ENCODE results near the gene HPF1.

DNA sequence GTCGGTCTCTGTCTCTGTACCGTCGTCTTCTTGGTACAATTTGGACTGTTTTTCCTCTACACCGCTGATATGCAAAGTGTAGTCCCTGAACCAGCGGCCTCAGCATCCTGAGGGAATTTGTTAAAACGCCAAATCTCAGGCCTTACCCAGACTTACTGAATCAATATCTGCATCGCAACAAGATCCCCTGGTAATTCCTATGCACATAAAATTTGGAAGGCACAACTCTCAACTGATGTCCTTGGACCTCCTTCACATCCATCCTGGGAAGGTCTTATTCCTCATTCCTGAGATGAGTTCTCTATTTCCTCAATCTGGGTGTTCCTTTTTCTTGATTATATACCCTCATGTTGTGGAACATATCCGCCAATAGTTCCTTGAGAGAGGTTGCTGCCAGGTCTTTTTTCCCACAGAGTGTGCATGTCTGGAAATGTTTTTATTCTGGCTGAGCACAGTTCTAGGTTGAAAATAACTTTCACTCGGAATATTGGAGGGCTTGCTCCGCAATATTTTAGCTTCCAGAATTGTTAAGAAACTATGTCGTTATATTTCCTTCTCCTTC lies 738 bp upstream of the HPF1 start:
- TF ChIP-seq, protein P1, sequence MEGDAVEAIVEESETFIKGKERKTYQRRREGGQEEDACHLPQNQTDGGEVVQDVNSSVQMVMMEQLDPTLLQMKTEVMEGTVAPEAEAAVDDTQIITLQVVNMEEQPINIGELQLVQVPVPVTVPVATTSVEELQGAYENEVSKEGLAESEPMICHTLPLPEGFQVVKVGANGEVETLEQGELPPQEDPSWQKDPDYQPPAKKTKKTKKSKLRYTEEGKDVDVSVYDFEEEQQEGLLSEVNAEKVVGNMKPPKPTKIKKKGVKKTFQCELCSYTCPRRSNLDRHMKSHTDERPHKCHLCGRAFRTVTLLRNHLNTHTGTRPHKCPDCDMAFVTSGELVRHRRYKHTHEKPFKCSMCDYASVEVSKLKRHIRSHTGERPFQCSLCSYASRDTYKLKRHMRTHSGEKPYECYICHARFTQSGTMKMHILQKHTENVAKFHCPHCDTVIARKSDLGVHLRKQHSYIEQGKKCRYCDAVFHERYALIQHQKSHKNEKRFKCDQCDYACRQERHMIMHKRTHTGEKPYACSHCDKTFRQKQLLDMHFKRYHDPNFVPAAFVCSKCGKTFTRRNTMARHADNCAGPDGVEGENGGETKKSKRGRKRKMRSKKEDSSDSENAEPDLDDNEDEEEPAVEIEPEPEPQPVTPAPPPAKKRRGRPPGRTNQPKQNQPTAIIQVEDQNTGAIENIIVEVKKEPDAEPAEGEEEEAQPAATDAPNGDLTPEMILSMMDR (IDR thresholded peaks at IDR 0.05; ENCODE audit: low read depth, low read length, missing input control) = no peak
- TF ChIP-seq, protein P2, sequence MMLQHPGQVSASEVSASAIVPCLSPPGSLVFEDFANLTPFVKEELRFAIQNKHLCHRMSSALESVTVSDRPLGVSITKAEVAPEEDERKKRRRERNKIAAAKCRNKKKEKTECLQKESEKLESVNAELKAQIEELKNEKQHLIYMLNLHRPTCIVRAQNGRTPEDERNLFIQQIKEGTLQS (IDR thresholded peaks at IDR 0.05) = no peak
- TF ChIP-seq EGR1 (IDR thresholded peaks at IDR 0.05; ENCODE audit: low read depth in 2 of 2) (no peak), RAD21 (IDR thresholded peaks at IDR 0.05) (no peak), RXRA (IDR thresholded peaks at IDR 0.05) (no peak)

Data from liver (tissue), 3 donors.